NCI-H748 (cell line): ENCODE data around the gene TNRC6C.
A peak's percentile ranks its signal among the peaks of the same experiment; 100 is the strongest.
"Not testable (repeated sequence)": the region's sequence is repeated elsewhere in the genome, so short reads cannot be mapped to it uniquely, and the experiment has no call there.

Experiments
- DNase-seq: peaks from one replicate; lab custom pipeline; 2025; ENCODE audit not compliant: unreplicated experiment; lab: John Stamatoyannopoulos, UW

TNRC6C gene

GRCh38 chr17:78110363-78111015 lies 152.0 kb downstream of the TNRC6C start:
- no peak for DNase-seq

- no peak for DNase-seq
Observed at GRCh38 chr17:78111016-78111726, 152.7 kb downstream of the TNRC6C start.

DNA sequence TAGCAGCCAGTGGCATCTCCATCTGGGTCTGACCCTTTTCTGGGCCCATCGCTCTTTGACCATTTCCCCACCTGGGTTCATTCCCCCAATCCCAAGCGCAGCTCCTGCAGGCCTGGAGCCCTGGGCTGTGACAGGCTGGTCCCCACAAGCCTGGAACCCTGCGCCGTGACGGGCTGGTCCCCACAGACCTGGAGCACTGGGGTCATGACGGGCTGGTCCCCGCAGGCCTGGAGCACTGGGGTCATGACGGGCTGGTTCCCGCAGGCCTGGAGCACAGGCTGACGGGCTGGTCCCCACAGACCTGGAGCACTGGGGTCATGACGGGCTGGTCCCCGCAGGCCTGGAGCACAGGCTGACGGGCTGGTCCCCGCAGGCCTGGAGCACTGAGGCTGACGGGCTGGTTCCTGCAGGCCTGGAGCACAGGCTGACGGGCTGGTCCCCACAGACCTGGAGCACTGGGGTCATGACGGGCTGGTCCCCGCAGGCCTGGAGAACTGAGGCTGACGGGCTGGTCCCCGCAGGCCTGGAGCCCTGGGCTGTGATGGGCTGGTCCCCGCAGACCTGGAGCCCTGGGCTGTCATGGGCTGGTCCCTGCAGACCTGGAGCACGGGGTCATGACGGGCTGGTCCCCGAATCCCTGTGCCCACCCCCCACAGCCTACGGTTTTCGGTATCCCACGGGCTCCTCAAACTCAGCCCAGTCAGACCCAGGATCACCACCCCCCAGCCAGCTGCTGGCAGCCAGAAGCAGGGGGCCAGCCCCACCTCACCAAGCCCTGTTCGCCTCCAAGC lies 153.4 kb downstream of the TNRC6C start:
- DNase-seq, result no peak

GRCh38 chr17:78112518-78113471 lies 154.3 kb downstream of the TNRC6C start:
- DNase-seq, result peak; percentile 49

GRCh38 chr17:78113804-78114785 lies 155.6 kb downstream of the TNRC6C start:
- DNase-seq, result no peak

GRCh38 chr17:78114831-78115723 lies 156.6 kb downstream of the TNRC6C start:
- DNase-seq, result no peak

DNA sequence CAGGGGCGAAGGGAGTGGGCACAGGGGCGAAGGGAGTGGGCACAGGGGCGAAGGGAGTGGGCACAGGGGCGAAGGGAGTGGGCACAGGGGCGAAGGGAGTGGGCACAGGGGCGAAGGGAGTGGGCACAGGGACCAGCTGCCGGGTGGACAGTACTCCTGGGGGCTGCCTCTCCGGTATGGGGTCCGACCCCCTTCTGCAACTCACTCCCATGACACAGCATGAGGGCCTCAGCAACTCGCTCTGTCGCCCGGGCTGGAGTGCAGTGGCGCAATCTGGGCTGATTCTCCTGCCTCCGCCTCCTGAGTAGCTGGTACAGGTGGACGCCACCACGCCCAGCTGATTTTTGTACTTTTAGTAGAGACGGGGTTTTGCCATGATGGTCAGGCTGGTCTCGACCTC lies 157.3 kb downstream of the TNRC6C start:
- not testable (repeated sequence) for DNase-seq

GRCh38 chr17:78116411-78116810 lies 157.9 kb downstream of the TNRC6C start:
- DNase-seq, result no peak

GRCh38 chr17:78117027-78117981 lies 158.8 kb downstream of the TNRC6C start:
- DNase-seq, result peak; percentile 73

DNA sequence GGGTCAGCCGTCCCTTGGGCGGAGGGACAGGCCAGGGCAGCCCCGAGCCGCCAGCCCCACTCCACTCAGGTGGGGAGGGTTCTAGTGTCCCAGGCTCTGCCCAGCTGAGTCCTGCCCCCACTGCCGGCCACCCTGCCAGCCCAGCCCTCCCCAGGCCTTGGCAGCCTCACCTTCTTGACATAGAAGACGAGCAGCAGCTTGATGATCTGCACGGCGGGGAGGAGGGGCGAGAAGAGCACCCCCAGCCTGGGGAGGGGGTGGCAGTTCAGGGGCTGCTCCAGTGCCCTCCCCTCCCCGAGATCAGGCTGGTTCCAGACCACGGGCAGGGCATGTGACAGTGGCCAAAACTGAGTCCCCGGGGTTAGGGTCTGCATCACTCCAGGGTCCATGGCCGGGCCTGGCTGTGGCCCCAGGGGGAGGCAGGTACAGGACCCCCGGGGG lies 160.3 kb downstream of the TNRC6C start:
- no peak for DNase-seq

GRCh38 chr17:78120537-78120936 lies 162.0 kb downstream of the TNRC6C start:
- no peak for DNase-seq

DNA sequence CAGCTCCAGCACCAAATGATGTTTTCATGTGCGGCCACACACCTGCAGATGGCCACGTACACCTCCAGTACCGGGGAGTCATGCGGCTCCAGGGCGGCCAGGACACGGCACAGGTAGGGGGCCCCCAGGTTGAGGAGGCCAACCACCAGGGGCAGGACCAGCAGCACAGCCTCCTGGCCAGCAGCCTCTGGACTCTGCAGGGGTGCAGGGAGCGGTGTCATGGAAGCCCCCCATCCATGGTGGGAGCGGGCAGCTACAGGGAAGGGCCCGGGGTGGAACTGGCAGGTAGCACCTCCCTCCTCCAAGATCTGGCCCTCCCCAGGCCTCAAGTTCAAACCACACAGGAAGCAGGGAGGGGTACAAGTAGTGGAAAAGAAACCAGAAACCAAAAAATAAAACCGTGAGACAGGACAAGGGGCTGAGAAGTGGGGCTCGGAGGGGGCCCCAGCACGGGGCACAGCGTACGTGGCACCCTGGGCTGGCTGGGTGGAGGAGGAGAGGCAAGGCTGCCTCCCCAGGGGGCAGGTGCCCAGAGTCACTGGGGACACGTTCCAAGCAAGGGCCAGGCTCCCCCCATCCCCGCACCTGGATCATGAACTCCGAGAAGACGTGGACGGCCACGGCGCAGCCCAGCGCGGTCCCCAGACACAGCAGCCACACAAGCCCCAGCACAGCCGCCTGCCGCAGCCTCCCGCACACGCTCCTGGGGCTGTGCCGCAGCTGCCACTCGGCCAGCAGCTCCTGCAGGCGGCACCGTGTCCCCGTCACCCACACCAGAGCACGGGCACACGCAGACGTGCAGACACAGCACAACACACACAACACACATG lies 162.7 kb downstream of the TNRC6C start:
- DNase-seq, result no peak

DNA sequence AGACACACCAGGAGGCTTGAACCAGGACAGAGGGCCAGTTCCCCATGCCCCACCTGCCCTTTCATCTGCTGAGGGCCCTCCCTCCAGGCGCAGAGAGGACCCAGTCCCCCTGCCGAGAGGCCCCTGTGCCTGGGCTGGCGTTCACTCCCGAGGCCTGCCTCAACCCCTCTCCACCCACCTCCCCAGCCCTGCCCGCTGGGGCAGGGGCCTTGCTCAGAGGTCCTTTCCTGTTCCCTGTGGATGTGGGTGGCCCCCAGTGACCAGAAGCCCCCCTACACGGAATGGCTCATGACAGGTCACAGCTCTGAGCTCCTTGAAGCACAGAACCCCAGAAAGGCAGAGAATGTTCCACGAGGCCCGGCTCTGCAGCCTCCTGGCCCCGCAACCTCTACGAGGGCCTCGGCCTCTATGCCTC lies 163.3 kb downstream of the TNRC6C start:
- no peak for DNase-seq

DNA sequence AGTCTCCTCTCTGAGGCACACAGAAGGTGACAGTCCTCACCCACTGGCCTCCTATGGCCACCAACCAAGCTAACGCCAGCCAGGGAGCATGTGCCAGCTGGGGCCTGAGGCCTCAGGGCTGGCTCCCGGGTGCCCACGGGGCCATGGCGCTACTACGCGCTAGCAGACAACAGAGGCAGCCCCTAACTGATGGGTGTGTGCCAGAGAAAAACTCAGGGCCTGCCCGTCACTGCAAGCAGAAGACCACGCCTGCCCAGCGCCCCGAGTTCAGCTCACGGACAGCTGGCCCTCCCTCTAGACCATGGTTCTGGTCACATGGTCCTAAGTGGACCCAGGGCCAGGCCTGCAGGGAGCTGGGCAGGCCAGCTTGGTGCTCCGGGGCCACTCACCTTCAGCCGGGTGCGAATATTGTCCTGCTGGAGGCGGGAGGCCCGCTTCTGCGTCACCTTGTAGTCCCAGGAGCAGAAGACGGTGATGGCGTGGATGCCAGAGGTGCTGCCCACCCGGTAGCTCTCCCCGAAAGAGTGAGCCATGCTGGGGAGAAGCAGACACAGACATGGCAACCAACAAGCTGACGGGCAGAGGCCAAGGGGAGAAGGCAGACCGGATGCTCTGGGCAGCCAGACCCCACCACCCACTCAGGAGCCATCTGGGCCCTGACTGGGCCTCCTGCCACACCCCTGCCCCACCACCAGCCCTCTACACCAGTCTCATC lies 163.9 kb downstream of the TNRC6C start:
- no peak for DNase-seq

DNA sequence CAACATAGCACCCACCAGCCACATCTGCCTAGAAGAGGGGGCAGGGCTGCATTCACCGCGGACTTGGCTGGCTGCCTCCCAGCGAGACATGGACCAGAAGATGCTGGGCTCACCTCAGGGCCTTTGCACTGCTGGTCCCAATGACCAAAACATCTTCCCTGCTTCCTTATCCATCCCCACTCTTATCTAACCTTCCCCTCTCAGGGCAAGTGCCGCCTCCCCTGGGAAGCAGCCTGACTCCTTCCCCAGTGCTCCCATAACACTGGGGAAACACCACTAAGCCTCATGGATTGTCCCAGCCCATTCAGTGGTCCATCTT lies 164.4 kb downstream of the TNRC6C start:
- DNase-seq, result no peak
